Measurements from ENCODE around the gene CRTC2. TPM values are rescaled to one million over a fixed set of nuclear protein-coding genes. Genes with fewer than 3 reads are reported as not detected.

The CRTC2 gene
- total and polyA plus RNA-seq, 9 of the 15 experiments (the other 6 are each of a cell fraction or from before 2014, with no cell fraction given), result 2.7 to 26.4 (median 10.2) TPM

- TF ChIP-seq ELF2 (CRISPR knock-in tag; IDR thresholded peaks at IDR 0.05), result peak; percentile 95
- peak; percentile 65 for TF ChIP-seq ATF7 (IDR thresholded peaks at IDR 0.05)
- TF ChIP-seq GABPB1 (CRISPR knock-in tag; IDR thresholded peaks at IDR 0.05), result peak; percentile 97
- TF ChIP-seq, protein P1, sequence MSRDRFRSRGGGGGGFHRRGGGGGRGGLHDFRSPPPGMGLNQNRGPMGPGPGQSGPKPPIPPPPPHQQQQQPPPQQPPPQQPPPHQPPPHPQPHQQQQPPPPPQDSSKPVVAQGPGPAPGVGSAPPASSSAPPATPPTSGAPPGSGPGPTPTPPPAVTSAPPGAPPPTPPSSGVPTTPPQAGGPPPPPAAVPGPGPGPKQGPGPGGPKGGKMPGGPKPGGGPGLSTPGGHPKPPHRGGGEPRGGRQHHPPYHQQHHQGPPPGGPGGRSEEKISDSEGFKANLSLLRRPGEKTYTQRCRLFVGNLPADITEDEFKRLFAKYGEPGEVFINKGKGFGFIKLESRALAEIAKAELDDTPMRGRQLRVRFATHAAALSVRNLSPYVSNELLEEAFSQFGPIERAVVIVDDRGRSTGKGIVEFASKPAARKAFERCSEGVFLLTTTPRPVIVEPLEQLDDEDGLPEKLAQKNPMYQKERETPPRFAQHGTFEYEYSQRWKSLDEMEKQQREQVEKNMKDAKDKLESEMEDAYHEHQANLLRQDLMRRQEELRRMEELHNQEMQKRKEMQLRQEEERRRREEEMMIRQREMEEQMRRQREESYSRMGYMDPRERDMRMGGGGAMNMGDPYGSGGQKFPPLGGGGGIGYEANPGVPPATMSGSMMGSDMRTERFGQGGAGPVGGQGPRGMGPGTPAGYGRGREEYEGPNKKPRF (IDR thresholded peaks at IDR 0.05; ENCODE audit: low read depth, low read length), result no peak
- TF ChIP-seq ZBTB11 (CRISPR knock-in tag; IDR thresholded peaks at IDR 0.05), result peak in 1 of 3 experiments; percentile 88; a peak in 2 of 6 replicates
- TF ChIP-seq GTF2F1 (IDR thresholded peaks at IDR 0.05; ENCODE audit: low read depth, low read length), result 0 out of 2 replicates have a peak, but pooled peaks have one; percentile 36
- peak; percentile 69 for TF ChIP-seq PHF20 (IDR thresholded peaks at IDR 0.05; ENCODE audit: partially characterized antibody)
- TF ChIP-seq HDGF (IDR thresholded peaks at IDR 0.05), result 0 out of 2 replicates have a peak, but pooled peaks have one; percentile 18
- TF ChIP-seq MTA1 (IDR thresholded peaks at IDR 0.05; ENCODE audit: borderline replicate concordance), result peak; percentile 65
- peak; percentile 58 for TF ChIP-seq HNRNPLL (IDR thresholded peaks at IDR 0.05; ENCODE audit: low read depth, low read length, poor library complexity, severe bottlenecking)
- TF ChIP-seq BRD9 (IDR thresholded peaks at IDR 0.05; ENCODE audit: low read depth, partially characterized antibody), result peak; percentile 38
- TF ChIP-seq ZNF76 (CRISPR knock-in tag; IDR thresholded peaks at IDR 0.05; ENCODE audit: borderline replicate concordance), result no peak
- TF ChIP-seq ZEB2 (IDR thresholded peaks at IDR 0.05), result no peak
- peak; percentile 57 for TF ChIP-seq PKNOX1 (IDR thresholded peaks at IDR 0.05)
- TF ChIP-seq BHLHE40 (IDR thresholded peaks at IDR 0.05; ENCODE audit: low read length), result no peak
- TF ChIP-seq, protein P2, sequence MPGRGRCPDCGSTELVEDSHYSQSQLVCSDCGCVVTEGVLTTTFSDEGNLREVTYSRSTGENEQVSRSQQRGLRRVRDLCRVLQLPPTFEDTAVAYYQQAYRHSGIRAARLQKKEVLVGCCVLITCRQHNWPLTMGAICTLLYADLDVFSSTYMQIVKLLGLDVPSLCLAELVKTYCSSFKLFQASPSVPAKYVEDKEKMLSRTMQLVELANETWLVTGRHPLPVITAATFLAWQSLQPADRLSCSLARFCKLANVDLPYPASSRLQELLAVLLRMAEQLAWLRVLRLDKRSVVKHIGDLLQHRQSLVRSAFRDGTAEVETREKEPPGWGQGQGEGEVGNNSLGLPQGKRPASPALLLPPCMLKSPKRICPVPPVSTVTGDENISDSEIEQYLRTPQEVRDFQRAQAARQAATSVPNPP (IDR thresholded peaks at IDR 0.05; ENCODE audit: borderline replicate concordance, insufficient read depth, insufficient read length), result no peak
- no peak for TF ChIP-seq ZNF277 (CRISPR knock-in tag; IDR thresholded peaks at IDR 0.05; ENCODE audit: borderline replicate concordance)
- no peak for TF ChIP-seq ADNP (tag; IDR thresholded peaks at IDR 0.05)
Measured at GRCh38 chr1:153958111-153958960, at the start of gene CRTC2 (continued).

Measured in K562 (cell line).